SK-N-SH (cell line): Measurements from ENCODE around the gene SLC14A1.

Source experiments
- CHD2 ChIP-seq: fragments of 150-350 bp; IDR thresholded peaks from 2 replicates; pipeline ENCODE4 v1.6.1; 2018; ENCODE audit warnings: low read length; ENCODE audit not compliant: partially characterized antibody
- CTCF ChIP-seq: fragments of 200-600 bp; sonication (generic); IDR thresholded peaks from 2 replicates; pipeline ENCODE4 v1.6.1; 2017; ENCODE audit warnings: antibody characterized with exemption, mild to moderate bottlenecking, moderate library complexity
- FOSL2 ChIP-seq: IDR thresholded peaks from 2 replicates; pipeline ENCODE4 v1.4.0; 2012; ENCODE audit warnings: low read depth, mild to moderate bottlenecking, moderate library complexity, borderline replicate concordance
- GABPA ChIP-seq: IDR thresholded peaks from 2 replicates; pipeline ENCODE4 v1.4.0; 2012; ENCODE audit warnings: low read depth, mild to moderate bottlenecking
- IRF3 ChIP-seq: fragments of 150-350 bp; IDR thresholded peaks from 2 replicates; pipeline ENCODE4 v1.6.1; 2016; ENCODE audit warnings: mild to moderate bottlenecking, low read depth, low read length
- MAX ChIP-seq: IDR thresholded peaks from 2 replicates; pipeline ENCODE4 v1.4.0; 2012; ENCODE audit warnings: low read depth
- NFIC ChIP-seq: IDR thresholded peaks from 2 replicates; pipeline ENCODE4 v1.4.0; 2012; ENCODE audit warnings: borderline replicate concordance
- PBX3 ChIP-seq: IDR thresholded peaks from 2 replicates; pipeline ENCODE4; 2012
- POLR2AphosphoS5 ChIP-seq: IDR thresholded peaks from 2 replicates; pipeline ENCODE4 v1.6.1; 2012; ENCODE audit warnings: low read depth, low read length
- RCOR1 ChIP-seq: fragments of 150-350 bp; IDR thresholded peaks from 2 replicates; pipeline ENCODE4 v1.6.1; 2017; ENCODE audit warnings: antibody characterized with exemption, low read length
- REST ChIP-seq: IDR thresholded peaks from 2 replicates; pipeline ENCODE4 v1.6.1; 2012; ENCODE audit warnings: mild to moderate bottlenecking, low read depth, low read length, moderate library complexity
- SMC3 ChIP-seq: IDR thresholded peaks from 2 replicates; pipeline ENCODE4 v1.6.1; 2012; ENCODE audit warnings: low read depth, low read length, improper control_type of control experiment
- YY1 ChIP-seq: IDR thresholded peaks from 2 replicates; pipeline ENCODE4 v1.4.0; 2012; ENCODE audit warnings: low read depth, mild to moderate bottlenecking

GRCh38 chr18:45688113-45688512 is 35.9 kb upstream of the SLC14A1 start:
- TF ChIP-seq NFIC = no peak
- TF ChIP-seq CTCF = no peak
- no peak for TF ChIP-seq CHD2
- no peak for TF ChIP-seq GABPA
- no peak for TF ChIP-seq POLR2AphosphoS5
- TF ChIP-seq PBX3 = no peak
- TF ChIP-seq YY1 = no peak
- no peak for TF ChIP-seq MAX
- no peak for TF ChIP-seq FOSL2
- no peak for TF ChIP-seq SMC3
- no peak for TF ChIP-seq IRF3
- TF ChIP-seq REST = no peak
- TF ChIP-seq RCOR1 = no peak
